Transverse colon (tissue), 4 donors: ENCODE results near the gene SDK2. TPM values are rescaled to one million over a fixed set of nuclear protein-coding genes. Genes with fewer than 3 reads are reported as not detected.
"Not testable (repeated sequence)": the region's sequence is repeated elsewhere in the genome, so short reads cannot be mapped to it uniquely, and the experiment has no call there.

Experiments
- DNase-seq: peaks from one replicate; pipeline ENCODE4 v3.0.0-alpha.2; 2019
- H3K27ac ChIP-seq, 4 donors: fragments of 200-600 bp; sonication (generic); 2 replicates each; pipeline ENCODE4 v1.5.1; 2016 to 2018; ENCODE audit warnings: inconsistent platforms in 4 of 4
- H3K27me3 ChIP-seq: fragments of 200-600 bp; sonication (generic); 2 replicates; pipeline ENCODE4 v1.5.1; 2017; ENCODE audit warnings: inconsistent platforms
- H3K36me3 ChIP-seq, 4 donors: fragments of 200-600 bp; sonication (generic); 2 replicates each; pipeline ENCODE4 v1.5.1; 2017 to 2019; ENCODE audit warnings: inconsistent platforms in 4 of 4
- H3K4me1 ChIP-seq, 4 donors: fragments of 200-600 bp; sonication (generic); 2 replicates each; pipeline ENCODE4 v1.5.1; 2017 to 2020; ENCODE audit warnings: inconsistent platforms in 4 of 4
- H3K4me3 ChIP-seq, 4 donors: fragments of 200-600 bp; sonication (generic); 1 replicate in 1 of 4; 2 replicates in 3 of 4; pipeline versions ENCODE4 v1.5.1 to v1.6.1; 2017 to 2019; ENCODE audit warnings: inconsistent platforms in 4 of 4
- H3K9me3 ChIP-seq, 2 donors: fragments of 200-600 bp; sonication (generic); 2 replicates each; pipeline ENCODE4 v1.5.1; 2017 to 2019; ENCODE audit warnings: inconsistent platforms in 2 of 2
- CTCF ChIP-seq, 5 experiments: fragments of 200-600 bp in 3 of 5; fragments of 450-650 bp in 2 of 5; sonication (generic) in 3 of 5; IDR thresholded peaks; 1 replicate in 2 of 5; 2 replicates in 3 of 5; pipeline ENCODE4 v1.5.1; 2016 to 2017; ENCODE audit warnings: antibody characterized with exemption in 5 of 5, inconsistent platforms in 3 of 5, mild to moderate bottlenecking in 2 of 5, moderate library complexity in 1 of 5
- EP300 ChIP-seq: sonication (generic); formaldehyde crosslinking; IDR thresholded peaks from one replicate; pipeline ENCODE4 v1.6.1; 2017; ENCODE audit warnings: antibody characterized with exemption, low read depth
- POLR2A ChIP-seq: fragments of 450-650 bp; IDR thresholded peaks from one replicate; pipeline ENCODE4 v1.6.1; 2016; ENCODE audit warnings: antibody characterized with exemption, mild to moderate bottlenecking, moderate library complexity
- POLR2AphosphoS5 ChIP-seq, 3 donors: sonication (generic); formaldehyde crosslinking; IDR thresholded peaks; one replicate each; pipeline ENCODE4 v1.6.1; 2016; ENCODE audit warnings: antibody characterized with exemption in 3 of 3
- WGBS, 2 donors: methylation state at CpG; one replicate each; pipeline ENCODE4 v1.1.5; 2018; ENCODE audit warnings: low coverage in 1 of 2; 5-methylcytosine and 5-hydroxymethylcytosine counted together
- in situ Hi-C, 4 donors: fragments of 200-750 bp; cut with MboI; loops; one replicate each; pipeline versions ENCODE4 v1.15.0 to v1.15.1; 2017; ENCODE audit warnings: low sequenced_read_pairs in 3 of 4, low pct_ligation_motif_present in 1 of 4, low pct_unique_long_range_greater_than_20kb in 1 of 4
- intact Hi-C: fragments of 100-400 bp; cut with DNase I; formaldehyde crosslinking; loops from one replicate; pipeline ENCODE4 v1.15.1; 2023; ENCODE audit warnings: low total_unique reads
- total RNA-seq, 4 donors: library from RNA; depleted of rRNA; stranded (reverse); fragments of >200 nt; gene quantifications; one replicate each; pipeline ENCODE4 v1.1.0, GENCODE V29; 2016

SDK2 gene
- total RNA-seq, 4 donors from 2014 or later, result 2.6 to 9.8 (median 3.4) TPM

DNA sequence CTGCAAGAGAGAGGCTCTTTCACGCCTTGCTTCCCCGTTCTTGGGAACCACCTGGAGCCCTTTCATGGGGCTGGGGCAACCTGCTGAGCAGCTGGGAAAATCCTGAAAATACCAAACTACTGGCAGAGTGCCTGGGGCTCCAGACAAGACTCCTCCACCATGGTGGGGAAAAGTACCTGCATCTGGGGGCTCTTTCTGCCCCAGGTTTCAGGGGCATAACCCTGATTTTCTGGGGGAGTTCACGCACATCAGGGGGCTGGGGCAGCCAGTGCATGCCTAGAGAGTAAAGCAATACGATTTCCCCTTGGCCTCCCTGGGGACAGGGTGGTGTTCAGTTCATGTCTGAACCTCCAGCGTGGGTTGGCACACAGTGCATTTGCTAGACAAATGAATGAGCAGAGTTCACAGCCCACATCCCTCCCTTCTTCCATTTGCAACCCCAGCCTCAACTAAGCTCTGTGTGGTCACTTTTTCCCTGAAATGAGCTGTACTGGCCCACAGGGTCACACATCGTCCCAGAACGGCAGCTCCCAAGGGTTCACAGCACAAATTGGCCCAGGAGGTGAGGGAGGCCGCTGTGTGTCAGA lies 327.2 kb downstream of the SDK2 start:
- DNase-seq, result no peak
- intact Hi-C loops, result no loop called here
- Histone ChIP-seq H3K4me1 (peaks cover 12 to 15% (median 14%) of the 10 kb centered on the region in 4 donors), H3K36me3 (no peaks in the 10 kb centered on the region), H3K4me3 (no peak overlapping the region), H3K27me3 (no peaks in the 10 kb centered on the region), H3K27ac (no peak overlapping the region), H3K9me3 (no peaks in the 10 kb centered on the region)
- in situ Hi-C loops, result no loop called here
- WGBS, 2 donors, result 65% methylated on average over 7 of the region's 8 CpGs; no CpG with 5 or more reads in 1 of the 2 donors
- TF ChIP-seq POLR2AphosphoS5 (IDR thresholded peaks at IDR 0.05) (no peak), CTCF (IDR thresholded peaks at IDR 0.05) (no peak), POLR2A (no peak), EP300 (no peak)

DNA sequence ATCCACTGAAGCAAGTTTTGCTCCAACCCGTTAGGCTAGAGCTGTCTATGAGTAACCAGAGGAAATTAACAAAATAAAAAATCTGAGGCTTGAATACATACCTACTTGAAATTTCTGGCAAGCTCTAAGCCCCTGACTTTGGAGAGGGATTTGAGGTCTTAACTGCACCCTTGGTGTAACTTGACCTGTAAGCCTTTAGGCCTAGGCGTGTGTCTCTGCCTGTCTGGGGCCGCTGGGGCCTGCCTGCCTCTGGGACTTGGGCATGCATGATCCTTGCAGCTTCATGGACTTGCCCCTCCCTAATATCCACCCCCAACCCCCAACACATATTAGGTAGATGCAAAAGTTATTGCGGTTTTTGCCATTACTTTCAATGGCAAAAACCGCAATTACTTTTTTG lies 328.8 kb downstream of the SDK2 start:
- no peaks in the 10 kb centered on the region for H3K9me3 ChIP-seq
- H3K4me1 ChIP-seq, result peaks cover 12 to 15% (median 14%) of the 10 kb centered on the region in 4 donors
- TF ChIP-seq CTCF (IDR thresholded peaks at IDR 0.05) (no peak), POLR2A (no peak), POLR2AphosphoS5 (IDR thresholded peaks at IDR 0.05) (no peak), EP300 (no peak)
- WGBS, 2 donors, result 73 to 90% methylated on average over 2 to 4 of the region's 5 CpGs
- DNase-seq, result no peak
- H3K4me3 ChIP-seq, result no peak overlapping the region
- intact Hi-C loops, result no loop called here
- in situ Hi-C loops, result no loop called here
- H3K27me3 ChIP-seq, result no peaks in the 10 kb centered on the region
- H3K36me3 ChIP-seq, result no peaks in the 10 kb centered on the region
- H3K27ac ChIP-seq, result no peak overlapping the region

- H3K27ac ChIP-seq, result no peak overlapping the region
- H3K9me3 ChIP-seq, result no peaks in the 10 kb centered on the region
- H3K27me3 ChIP-seq, result no peaks in the 10 kb centered on the region
- intact Hi-C loops (no loop called here), in situ Hi-C loops (no loop called here)
- DNase-seq, result no peak
- TF ChIP-seq CTCF (IDR thresholded peaks at IDR 0.05), result no peak
- TF ChIP-seq POLR2A, result no peak
- no peak for TF ChIP-seq POLR2AphosphoS5 (IDR thresholded peaks at IDR 0.05)
- no peak for TF ChIP-seq EP300
- peaks cover 12 to 31% (median 31%) of the 10 kb centered on the region in 4 donors for H3K4me1 ChIP-seq
- H3K36me3 ChIP-seq, result no peaks in the 10 kb centered on the region
- 57 to 78% methylated on average over 4 to 8 of the region's 8 CpGs for WGBS, 2 donors
- no peak overlapping the region for H3K4me3 ChIP-seq
Observed at GRCh38 chr17:73313526-73314127, 330.6 kb downstream of the SDK2 start.

GRCh38 chr17:73312887-73313286 lies 331.4 kb downstream of the SDK2 start:
- Histone ChIP-seq H3K4me1 (peaks cover 14 to 39% (median 37%) of the 10 kb centered on the region in 4 donors), H3K4me3 (peak overlapping the region in 1 of 4 donors; percentile 93), H3K27ac (peak overlapping the region; percentile 99 to 100 (median 100))
- WGBS, 2 donors, result 82 to 100% methylated on average over 1 to 11 of the region's 11 CpGs
- in situ Hi-C loops, intact Hi-C loops, H3K27me3 ChIP-seq, H3K9me3 ChIP-seq, H3K36me3 ChIP-seq, DNase-seq: not testable (repeated sequence)
